ENCODE data around the gene ETS1. TPM values are rescaled to one million over a fixed set of nuclear protein-coding genes. Genes with fewer than 3 reads are reported as not detected.

The ETS1 gene
- total RNA-seq, 3 donors from 2014 or later (not counting 1 experiment from before 2014, with no cell fraction given) = 532 to 684 (median 589) TPM

GRCh38 chr11:128563942-128564641 lies 23.3 kb downstream of the ETS1 start:
- no peaks in the 10 kb centered on the region for H3K27me3 ChIP-seq (ENCODE audit: control insufficient read depth, insufficient read depth, low read length)
- no peaks in the 10 kb centered on the region for H3K36me3 ChIP-seq (ENCODE audit: control insufficient read depth, insufficient read depth, low read length)
- DNase-seq (no peak), ATAC-seq (peak in 1 of 3 donors; percentile 40)
- intact Hi-C loops (cut with micrococcal nuclease) = no loop called here
- Mint-ChIP-seq H3K36me3 (no peaks in the 10 kb centered on the region), H3K27ac (no peak overlapping the region), H3K4me3 (no peak overlapping the region), H3K4me1 (peaks cover 0 to 9% of the 10 kb centered on the region in 2 donors), H3K27me3 (ENCODE audit: low read depth in 2 of 2) (peaks cover 0 to 6% of the 10 kb centered on the region in 2 donors), H3K9me3 (no peaks in the 10 kb centered on the region)
- no peaks in the 10 kb centered on the region for H3K4me1 ChIP-seq (ENCODE audit: control insufficient read depth, insufficient read depth, low read length)
- WGBS (ENCODE audit: insufficient coverage) = 71% methylated on average over 10 of the region's 11 CpGs
- no peak for TF ChIP-seq CTCF (IDR thresholded peaks at IDR 0.05)
- H3K9me3 ChIP-seq (ENCODE audit: control insufficient read depth, insufficient read depth, low read length) = no peaks in the 10 kb centered on the region
- no peak overlapping the region for H3K27ac ChIP-seq (ENCODE audit: low read length)
- no peak overlapping the region for H3K4me3 ChIP-seq (ENCODE audit: low read length)

GRCh38 chr11:128563308-128563707 lies 24.1 kb downstream of the ETS1 start:
- H3K9me3 ChIP-seq (ENCODE audit: control insufficient read depth, insufficient read depth, low read length) = no peaks in the 10 kb centered on the region
- intact Hi-C loops (cut with micrococcal nuclease) = no loop called here
- ATAC-seq (no peak), DNase-seq (no peak)
- H3K27ac Mint-ChIP-seq = no peak overlapping the region
- H3K27ac ChIP-seq (ENCODE audit: low read length) = no peak overlapping the region
- no peaks in the 10 kb centered on the region for H3K27me3 ChIP-seq (ENCODE audit: control insufficient read depth, insufficient read depth, low read length)
- H3K36me3 ChIP-seq (ENCODE audit: control insufficient read depth, insufficient read depth, low read length) = no peaks in the 10 kb centered on the region
- 98% methylated on average over 5 of the region's 5 CpGs for WGBS (ENCODE audit: insufficient coverage)
- peaks cover 0 to 11% of the 10 kb centered on the region in 2 donors for H3K4me1 Mint-ChIP-seq
- no peaks in the 10 kb centered on the region for H3K4me1 ChIP-seq (ENCODE audit: control insufficient read depth, insufficient read depth, low read length)
- no peak overlapping the region for H3K4me3 Mint-ChIP-seq
- H3K36me3 Mint-ChIP-seq = no peaks in the 10 kb centered on the region
- H3K9me3 Mint-ChIP-seq = no peaks in the 10 kb centered on the region
- no peak overlapping the region for H3K4me3 ChIP-seq (ENCODE audit: low read length)
- H3K27me3 Mint-ChIP-seq (ENCODE audit: low read depth in 2 of 2) = peaks cover 0 to 6% of the 10 kb centered on the region in 2 donors
- no peak for TF ChIP-seq CTCF (IDR thresholded peaks at IDR 0.05)

GRCh38 chr11:128559496-128560103 lies 27.8 kb downstream of the ETS1 start:
- Histone ChIP-seq H3K36me3 (ENCODE audit: control insufficient read depth, insufficient read depth, low read length) (no peaks in the 10 kb centered on the region), H3K27ac (ENCODE audit: low read length) (no peak overlapping the region), H3K9me3 (ENCODE audit: control insufficient read depth, insufficient read depth, low read length) (no peaks in the 10 kb centered on the region), H3K4me1 (ENCODE audit: control insufficient read depth, insufficient read depth, low read length) (no peaks in the 10 kb centered on the region), H3K27me3 (ENCODE audit: control insufficient read depth, insufficient read depth, low read length) (no peaks in the 10 kb centered on the region), H3K4me3 (ENCODE audit: low read length) (no peak overlapping the region)
- 82% methylated on average over 1 of the region's 3 CpGs for WGBS (ENCODE audit: insufficient coverage)
- no peak overlapping the region for H3K4me3 Mint-ChIP-seq
- TF ChIP-seq CTCF (IDR thresholded peaks at IDR 0.05) = no peak
- peaks cover 0 to 11% of the 10 kb centered on the region in 2 donors for H3K4me1 Mint-ChIP-seq
- no peaks in the 10 kb centered on the region for H3K9me3 Mint-ChIP-seq
- ATAC-seq (no peak), DNase-seq (no peak)
- H3K27me3 Mint-ChIP-seq (ENCODE audit: low read depth in 2 of 2) = peaks cover 0 to 8% of the 10 kb centered on the region in 2 donors
- no peaks in the 10 kb centered on the region for H3K36me3 Mint-ChIP-seq
- H3K27ac Mint-ChIP-seq = no peak overlapping the region
- intact Hi-C loops (cut with micrococcal nuclease) = no loop called here
